ENCODE data around the gene SLC13A3.

DNA sequence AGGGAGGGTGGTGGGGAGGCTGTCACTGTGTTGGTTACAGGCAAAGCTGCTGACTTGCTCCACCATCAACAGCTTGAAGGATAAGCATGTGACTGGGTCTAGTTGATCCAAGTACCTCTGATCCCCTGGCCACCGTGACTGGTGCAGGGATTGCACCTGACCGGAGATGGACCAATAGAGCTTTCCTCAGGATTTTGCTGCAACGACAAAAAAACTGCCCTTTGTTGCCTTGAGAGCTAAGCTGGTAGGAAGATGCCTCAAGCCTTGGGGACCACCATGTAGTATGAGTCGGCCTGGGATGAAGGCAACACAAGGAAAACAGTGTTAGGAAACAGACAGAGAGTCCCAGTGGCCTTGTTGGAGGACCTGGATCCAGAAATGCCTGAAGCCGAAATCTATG lies 102.6 kb downstream of the SLC13A3 start:
- TF ChIP-seq CTCF (IDR thresholded peaks at IDR 0.05; ENCODE audit: insufficient read depth, low read length, poor library complexity, severe bottlenecking) (no peak), EZH2phosphoT487 (conservative IDR thresholded peaks at IDR 0.05; ENCODE audit: low read length) (no peak)
